GM13977 (cell line): ENCODE data around the gene PPFIA1.

ENCODE experiments used
- DNase-seq: peaks from one replicate; pipeline ENCODE4 v3.0.0; 2012; ENCODE audit warnings: low spot score
- CTCF ChIP-seq: IDR thresholded peaks from 2 replicates; pipeline ENCODE4 v1.5.1; 2012; ENCODE audit warnings: mild to moderate bottlenecking, control low read depth; ENCODE audit not compliant: insufficient read depth; ENCODE audit errors: extremely low read depth, missing control alignments
- in situ Hi-C: fragments of 300-500 bp; cut with MboI; formaldehyde crosslinking; loops from one replicate; pipeline ENCODE4 v1.12.0; 2022; ENCODE audit warnings: low sequenced_read_pairs, low pct_unique_long_range_greater_than_20kb, mixed read lengths, inconsistent platforms; ENCODE audit not compliant: unreplicated experiment

The PPFIA1 gene

GRCh38 chr11:70230151-70230839 lies 40.2 kb upstream of the PPFIA1 start:
- no peak for TF ChIP-seq CTCF
- DNase-seq: no peak
- in situ Hi-C loops: no loop called here

DNA sequence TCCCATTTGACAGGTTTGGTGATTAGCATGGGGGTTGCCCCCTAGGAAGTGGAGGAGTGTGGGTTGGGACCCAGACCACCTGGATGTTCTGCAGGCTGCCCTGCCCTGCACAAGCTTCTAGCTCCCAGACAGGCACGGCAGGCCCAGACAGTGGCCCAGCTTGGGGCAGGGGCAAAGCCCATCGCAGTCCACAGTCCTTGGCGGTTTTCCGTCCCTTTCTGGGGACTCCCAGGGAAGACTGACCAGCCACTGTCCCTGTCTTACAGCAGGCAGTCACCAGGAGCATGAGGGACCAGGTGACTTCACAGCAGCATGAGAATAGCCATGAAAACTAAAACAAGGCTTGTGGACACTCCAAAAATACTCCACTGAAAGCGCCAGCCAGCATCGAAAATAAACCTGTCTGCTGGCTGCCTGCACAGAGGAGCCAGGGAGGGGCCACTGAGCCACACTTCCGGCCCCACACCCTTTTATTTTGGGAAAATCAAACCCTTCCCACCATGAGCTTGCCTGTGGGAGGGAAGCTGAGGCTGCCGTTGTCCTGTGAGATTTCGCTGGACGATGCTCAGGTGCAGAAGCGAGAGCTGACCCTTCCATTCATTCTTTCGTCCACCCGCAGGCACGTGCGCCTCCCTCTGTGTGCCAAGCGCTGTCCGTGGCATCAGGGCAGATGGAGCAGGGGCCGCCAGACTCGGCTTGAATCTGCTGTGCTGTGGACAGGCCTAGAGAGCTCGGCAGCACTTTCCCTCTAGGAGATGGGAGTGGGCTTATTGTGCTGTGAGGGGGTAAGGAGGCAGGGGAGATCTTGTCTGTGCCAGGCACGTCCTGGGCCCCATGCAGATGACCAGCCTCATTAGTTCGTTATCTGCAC lies 39.4 kb upstream of the PPFIA1 start:
- TF ChIP-seq CTCF: no peak
- in situ Hi-C loops: no loop called here
- DNase-seq: no peak

GRCh38 chr11:70233034-70233433 lies 37.5 kb upstream of the PPFIA1 start:
- DNase-seq: no peak
- in situ Hi-C loops: no loop called here
- no peak for TF ChIP-seq CTCF

DNA sequence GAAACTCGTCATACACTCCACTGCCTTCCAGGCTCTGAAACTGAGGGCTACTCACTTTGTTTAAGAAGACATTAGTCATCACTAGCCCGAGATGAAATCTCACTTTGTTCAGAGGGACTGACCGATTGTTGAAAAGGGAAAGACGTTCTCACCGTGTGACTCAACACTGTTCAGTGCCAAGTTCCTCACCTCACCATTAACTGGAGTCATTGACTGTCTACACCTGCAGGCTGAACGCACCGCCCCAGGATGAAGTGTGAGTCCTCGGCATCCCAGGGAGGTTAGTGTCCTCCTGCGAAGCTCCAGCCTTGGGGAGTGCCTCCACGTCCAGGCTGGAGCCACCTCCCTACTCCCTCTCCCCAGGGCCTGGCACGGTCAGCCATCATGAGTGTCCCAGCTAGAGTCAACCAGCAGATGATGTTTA lies 37.0 kb upstream of the PPFIA1 start:
- in situ Hi-C loops: no loop called here
- no peak for TF ChIP-seq CTCF
- peak; percentile 51 for DNase-seq

DNA sequence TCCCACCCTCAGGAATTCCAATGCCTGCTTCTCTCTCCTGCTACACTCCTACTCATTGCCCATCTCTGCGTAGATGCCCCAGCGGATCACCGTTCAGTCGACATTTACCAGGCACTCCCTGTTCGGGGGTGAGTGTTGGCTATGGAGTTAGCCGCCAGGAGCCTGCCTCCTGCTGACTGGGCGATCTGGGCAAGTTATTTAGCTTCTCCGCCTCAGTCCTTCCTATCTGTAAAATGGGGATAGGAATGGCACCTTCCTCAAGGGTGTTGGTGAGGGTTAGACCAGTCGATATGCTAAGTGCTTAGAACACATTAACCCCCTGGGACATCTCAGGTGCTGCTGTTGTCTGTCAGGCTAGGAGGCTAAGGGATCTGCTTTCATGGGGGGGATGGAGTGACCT lies 36.5 kb upstream of the PPFIA1 start:
- in situ Hi-C loops: no loop called here
- TF ChIP-seq CTCF: no peak
- DNase-seq: no peak

DNA sequence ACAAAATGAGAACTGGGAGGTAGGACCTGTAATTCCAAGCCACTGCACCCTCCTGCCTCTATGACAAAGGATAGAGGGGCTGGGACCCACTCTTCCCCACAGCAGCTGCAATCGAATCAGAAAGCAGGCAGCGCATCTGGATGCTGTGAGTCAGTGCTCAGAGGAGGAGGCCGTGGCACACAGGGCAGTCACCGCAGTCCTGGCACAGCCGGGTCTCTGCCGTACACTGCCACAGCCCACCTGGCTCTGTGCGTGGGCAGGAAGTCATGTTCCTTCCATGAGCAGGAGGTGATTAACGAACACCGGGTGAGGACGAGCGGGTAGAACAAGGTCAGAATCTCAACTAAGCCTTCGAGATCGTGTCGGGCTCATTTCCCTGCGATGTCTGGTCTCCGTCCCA lies 30.2 kb upstream of the PPFIA1 start:
- in situ Hi-C loops: no loop called here
- no peak for DNase-seq
- no peak for TF ChIP-seq CTCF
